ENCODE measurements around the gene ORM2.

ORM2 gene

GRCh38 chr9:114350636-114351401 lies 21.1 kb downstream of the ORM2 start:
- DNase-seq (ENCODE audit: low read depth), result no peak

- DNase-seq (ENCODE audit: low read depth), result no peak
Observed at GRCh38 chr9:114351932-114352331, 22.3 kb downstream of the ORM2 start.

- no peak for DNase-seq (ENCODE audit: low read depth)
Observed at GRCh38 chr9:114355821-114356220, 26.2 kb downstream of the ORM2 start.

- no peak for DNase-seq (ENCODE audit: low read depth)
Observed at GRCh38 chr9:114356792-114357191, 27.1 kb downstream of the ORM2 start.

GRCh38 chr9:114357360-114357759 lies 27.7 kb downstream of the ORM2 start:
- no peak for DNase-seq (ENCODE audit: low read depth)

- no peak for DNase-seq (ENCODE audit: low read depth)
Observed at GRCh38 chr9:114357911-114358328, 28.3 kb downstream of the ORM2 start.

- DNase-seq (ENCODE audit: low read depth), result no peak
Observed at GRCh38 chr9:114359801-114360200, 30.1 kb downstream of the ORM2 start.

- DNase-seq (ENCODE audit: low read depth), result no peak
Observed at GRCh38 chr9:114361542-114361941, 31.9 kb downstream of the ORM2 start.

GRCh38 chr9:114362394-114362793 lies 32.7 kb downstream of the ORM2 start:
- no peak for DNase-seq (ENCODE audit: low read depth)

GRCh38 chr9:114363424-114363823 lies 33.8 kb downstream of the ORM2 start:
- DNase-seq (ENCODE audit: low read depth), result no peak

- no peak for DNase-seq (ENCODE audit: low read depth)
Observed at GRCh38 chr9:114364134-114365041, 34.7 kb downstream of the ORM2 start.

- no peak for DNase-seq (ENCODE audit: low read depth)
Observed at GRCh38 chr9:114365194-114365593, 35.5 kb downstream of the ORM2 start.

- no peak for DNase-seq (ENCODE audit: low read depth)
Observed at GRCh38 chr9:114366334-114367128, 36.9 kb downstream of the ORM2 start.

GRCh38 chr9:114367366-114367765 lies 37.7 kb downstream of the ORM2 start:
- DNase-seq (ENCODE audit: low read depth), result no peak

GRCh38 chr9:114367772-114368569 lies 38.3 kb downstream of the ORM2 start:
- no peak for DNase-seq (ENCODE audit: low read depth)

GRCh38 chr9:114369216-114370130 lies 39.8 kb downstream of the ORM2 start:
- DNase-seq (ENCODE audit: low read depth), result no peak

- DNase-seq (ENCODE audit: low read depth), result no peak
Observed at GRCh38 chr9:114370251-114370967, 40.7 kb downstream of the ORM2 start.

GRCh38 chr9:114370968-114371320 lies 41.3 kb downstream of the ORM2 start:
- DNase-seq (ENCODE audit: low read depth), result no peak

- DNase-seq (ENCODE audit: low read depth), result no peak
Observed at GRCh38 chr9:114371343-114371944, 41.8 kb downstream of the ORM2 start.

All from stimulated activated CD8-positive, alpha-beta memory T cell treated with anti-CD3 and anti-CD28 coated beads, Interleukin-4, amount 100 ng/mL, for 24 hours (primary cell).